AG10803 (cell line): Measurements from ENCODE around the gene PCSK1N.

Source experiments
- DNase-seq: peaks from one replicate; pipeline ENCODE4 v3.0.0; 2010; ENCODE audit warnings: low read depth
- H3K4me3 ChIP-seq: 2 replicates; pipeline ENCODE4 v1.5.1; 2011; ENCODE audit warnings: mild to moderate bottlenecking, low read length, control low read depth
- TF ChIP-seq, protein P1 (sequence below): conservative IDR thresholded peaks from 2 replicates; pipeline ENCODE4 v1.5.1; 2011; ENCODE audit warnings: mild to moderate bottlenecking, low read length, control low read depth, inconsistent platforms

PCSK1N gene

DNA sequence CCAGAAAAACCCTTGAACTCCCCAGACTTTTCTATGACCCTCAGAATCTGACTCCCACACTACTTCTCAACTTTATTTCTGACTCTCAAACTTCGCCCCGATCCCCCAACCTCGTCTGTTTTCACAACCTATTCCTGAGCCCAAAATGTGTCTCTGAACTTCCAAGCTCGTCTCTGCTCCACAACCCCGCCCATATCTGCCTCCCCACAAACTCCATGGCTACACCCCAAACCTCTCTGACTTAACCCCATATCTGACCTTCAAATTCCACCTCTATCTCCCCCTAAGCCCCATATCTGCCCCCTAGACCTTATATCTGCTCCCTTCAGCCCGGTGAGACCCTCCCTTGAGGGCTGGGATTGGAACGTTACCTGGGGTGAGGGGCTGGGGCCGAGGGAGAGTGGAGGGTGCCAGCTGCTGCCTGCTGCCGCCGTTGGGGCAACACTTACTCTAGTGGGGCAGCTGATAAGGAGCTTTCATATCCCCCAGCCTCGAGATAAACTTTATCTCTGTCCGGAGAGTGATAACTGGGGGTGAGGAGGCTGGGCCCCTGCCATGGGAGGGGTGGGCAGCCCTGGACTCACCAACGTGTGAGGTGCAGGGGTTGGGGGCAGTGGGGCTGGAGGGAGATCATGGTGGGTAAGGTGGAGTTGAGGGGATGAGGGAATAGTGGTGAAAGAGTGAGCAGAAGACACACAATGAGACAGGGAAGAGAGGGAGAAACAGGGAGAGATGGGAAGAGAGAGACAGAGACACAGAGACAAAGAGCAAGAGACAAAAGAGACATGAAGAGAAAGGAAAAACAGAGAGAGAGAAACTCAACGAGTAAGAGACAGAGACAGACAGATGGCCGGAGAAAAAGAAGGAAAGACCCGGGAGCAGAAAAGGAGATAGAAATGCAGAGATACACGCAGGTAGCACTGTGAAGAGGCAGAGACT is 47.6 kb downstream of the PCSK1N start:
- no peak for DNase-seq
- no peak overlapping the region for H3K4me3 ChIP-seq
- TF ChIP-seq, protein P1, sequence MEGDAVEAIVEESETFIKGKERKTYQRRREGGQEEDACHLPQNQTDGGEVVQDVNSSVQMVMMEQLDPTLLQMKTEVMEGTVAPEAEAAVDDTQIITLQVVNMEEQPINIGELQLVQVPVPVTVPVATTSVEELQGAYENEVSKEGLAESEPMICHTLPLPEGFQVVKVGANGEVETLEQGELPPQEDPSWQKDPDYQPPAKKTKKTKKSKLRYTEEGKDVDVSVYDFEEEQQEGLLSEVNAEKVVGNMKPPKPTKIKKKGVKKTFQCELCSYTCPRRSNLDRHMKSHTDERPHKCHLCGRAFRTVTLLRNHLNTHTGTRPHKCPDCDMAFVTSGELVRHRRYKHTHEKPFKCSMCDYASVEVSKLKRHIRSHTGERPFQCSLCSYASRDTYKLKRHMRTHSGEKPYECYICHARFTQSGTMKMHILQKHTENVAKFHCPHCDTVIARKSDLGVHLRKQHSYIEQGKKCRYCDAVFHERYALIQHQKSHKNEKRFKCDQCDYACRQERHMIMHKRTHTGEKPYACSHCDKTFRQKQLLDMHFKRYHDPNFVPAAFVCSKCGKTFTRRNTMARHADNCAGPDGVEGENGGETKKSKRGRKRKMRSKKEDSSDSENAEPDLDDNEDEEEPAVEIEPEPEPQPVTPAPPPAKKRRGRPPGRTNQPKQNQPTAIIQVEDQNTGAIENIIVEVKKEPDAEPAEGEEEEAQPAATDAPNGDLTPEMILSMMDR: no peak

DNA sequence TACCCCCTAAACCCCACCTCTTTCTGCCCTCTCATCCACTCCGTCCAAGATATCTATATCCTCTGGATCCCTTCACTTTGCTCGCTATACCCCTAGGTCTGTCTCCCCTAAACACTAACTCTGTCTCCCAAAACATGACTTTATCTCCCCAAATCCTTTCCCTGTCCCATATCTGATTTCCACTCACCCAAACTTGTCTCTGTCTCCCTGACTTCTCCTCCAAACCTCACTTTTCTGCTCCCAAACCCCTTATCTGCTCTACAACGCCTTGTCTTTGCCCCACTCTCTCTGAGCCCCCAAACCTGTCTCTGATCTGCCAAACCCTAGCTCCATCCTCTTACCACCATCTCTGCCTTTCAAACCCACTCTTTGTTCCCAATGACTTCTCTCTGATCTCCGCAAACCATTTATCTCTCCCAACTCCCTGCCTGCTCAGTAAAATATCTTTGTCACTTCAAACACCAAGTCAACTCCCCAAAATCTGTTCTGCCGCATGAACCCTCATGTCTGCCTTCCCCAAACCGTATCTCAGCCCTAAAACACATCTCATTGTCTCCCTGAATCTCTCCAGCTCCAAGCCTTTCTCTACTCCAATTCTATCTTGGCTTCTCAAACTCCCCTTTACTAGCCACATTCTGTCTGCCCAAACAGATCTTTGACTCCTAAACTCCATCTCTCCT is 48.4 kb downstream of the PCSK1N start:
- TF ChIP-seq, protein P1: no peak
- no peak overlapping the region for H3K4me3 ChIP-seq
- no peak for DNase-seq

DNA sequence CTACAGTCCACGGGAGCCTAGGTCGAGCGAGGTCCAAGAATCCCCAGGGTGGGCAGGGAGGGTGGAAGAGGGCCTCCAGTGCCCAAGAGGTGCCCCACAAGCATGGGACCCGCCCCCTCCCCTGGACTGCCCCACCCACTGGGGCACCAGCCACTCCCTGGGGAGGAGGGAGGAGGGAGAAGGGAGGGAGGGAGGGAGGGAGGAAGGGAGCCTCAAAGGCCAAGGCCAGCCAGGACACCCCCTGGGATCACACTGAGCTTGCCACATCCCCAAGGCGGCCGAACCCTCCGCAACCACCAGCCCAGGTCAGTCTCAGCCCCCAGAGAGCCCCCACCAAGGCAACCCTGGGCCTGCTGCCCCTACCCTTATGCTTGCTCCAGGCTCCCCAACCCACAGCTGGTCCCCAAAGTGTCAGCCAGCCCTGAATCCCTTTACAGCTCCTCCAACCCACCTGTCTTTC is 49.0 kb downstream of the PCSK1N start, which contains the start of gene GATA1:
Gene GATA1 (plus strand): TSS at position 250 of the 460 bp plus-strand sequence. CDS start 4,520 bp downstream, outside the sequence.
- DNase-seq: no peak
- TF ChIP-seq, protein P1: no peak
- H3K4me3 ChIP-seq: no peak within 1 kb of the TSS

DNA sequence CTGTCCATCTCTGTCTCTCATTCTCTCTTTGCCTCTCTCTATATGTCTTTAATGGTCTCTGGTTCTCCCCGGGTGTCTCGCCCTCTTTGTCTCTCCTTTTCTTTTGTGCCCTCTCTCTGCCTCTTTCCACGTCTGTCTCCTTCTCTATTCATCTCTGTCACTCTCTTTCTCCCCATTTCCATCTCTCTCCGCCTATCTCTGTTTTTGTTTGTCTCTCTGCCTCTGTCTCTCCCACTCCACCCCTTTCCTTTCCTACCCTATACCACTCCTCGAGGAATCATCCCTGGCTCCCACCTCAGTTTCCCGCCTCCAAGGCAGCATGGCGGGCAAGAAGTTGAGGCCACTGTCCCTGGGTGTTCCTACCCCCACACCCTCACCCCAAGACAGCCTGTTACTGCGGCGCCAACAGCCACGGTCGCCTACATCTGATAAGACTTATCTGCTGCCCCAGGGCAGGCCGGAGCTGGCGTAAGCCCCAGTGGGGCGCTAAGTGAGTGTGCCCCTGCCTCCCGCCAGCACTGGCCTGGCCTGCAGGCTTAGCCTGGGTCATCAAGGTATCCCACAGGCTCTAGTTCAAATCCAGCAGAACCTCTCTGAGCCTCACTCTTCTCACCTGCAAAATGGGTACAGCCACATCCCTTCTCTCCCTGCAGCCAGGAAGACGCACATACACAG is 49.7 kb downstream of the PCSK1N start:
- no peak overlapping the region for H3K4me3 ChIP-seq
- DNase-seq: no peak
- TF ChIP-seq, protein P1: no peak

DNA sequence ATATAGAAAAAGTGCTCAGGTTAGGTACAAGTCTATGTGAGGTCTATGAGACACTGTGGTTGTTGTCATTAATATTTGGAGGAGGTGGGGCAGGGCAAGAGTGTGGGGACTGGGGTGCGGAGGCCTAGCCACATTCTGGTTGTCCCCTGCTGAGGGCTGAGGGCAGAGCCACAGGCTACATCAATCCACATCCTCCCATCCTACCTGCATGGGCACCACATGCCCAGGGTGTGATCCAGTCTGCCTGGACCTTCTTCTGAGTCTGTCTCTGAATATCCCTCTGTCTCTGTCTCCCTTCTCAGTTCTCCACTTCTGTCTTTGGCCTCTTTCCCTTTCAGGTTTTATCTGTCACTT is 50.2 kb downstream of the PCSK1N start:
- no peak overlapping the region for H3K4me3 ChIP-seq
- DNase-seq: no peak
- TF ChIP-seq, protein P1: no peak

DNA sequence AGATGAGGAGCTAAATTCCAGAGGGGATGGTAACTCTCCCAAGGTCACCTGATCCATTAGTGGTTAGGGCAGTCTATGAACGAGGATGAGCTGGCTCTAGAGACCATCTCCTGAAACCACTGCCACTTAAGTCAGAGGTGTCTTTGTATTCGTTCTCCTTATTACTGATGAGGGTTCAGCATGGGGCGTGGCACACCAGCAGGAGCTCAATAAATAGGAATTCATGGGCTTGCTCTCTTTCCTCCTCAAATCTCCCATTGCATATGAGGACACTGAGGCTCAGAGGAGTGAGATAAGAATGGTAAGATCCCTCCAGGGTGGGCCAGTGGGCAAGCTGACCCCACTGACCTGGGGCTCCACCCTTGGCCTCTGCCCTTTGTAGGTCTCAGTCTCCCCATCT is 50.7 kb downstream of the PCSK1N start:
- TF ChIP-seq, protein P1: no peak
- no peak for DNase-seq
- no peak overlapping the region for H3K4me3 ChIP-seq
